PFSK-1 (cell line): ENCODE results near the gene FOXF1.

Experiments
- FOXP2 ChIP-seq: optimal IDR thresholded peaks from 2 replicates; pipeline ENCODE3; 2011; ENCODE audit warnings: borderline replicate concordance, control low read depth, inconsistent platforms; ENCODE audit not compliant: insufficient read depth; ENCODE audit errors: extremely low read length, extremely low read depth
- POLR2AphosphoS5 ChIP-seq: IDR thresholded peaks from 2 replicates; pipeline ENCODE4 v1.6.1; 2012; ENCODE audit warnings: low read depth, mild to moderate bottlenecking, control low read depth, low read length, moderate library complexity
- SIN3A ChIP-seq: IDR thresholded peaks from 2 replicates; pipeline ENCODE4 v1.6.1; 2012; ENCODE audit warnings: mild to moderate bottlenecking, low read length, moderate library complexity, borderline replicate concordance; ENCODE audit not compliant: insufficient read depth
- TAF1 ChIP-seq: IDR thresholded peaks from 2 replicates; pipeline ENCODE4 v1.6.1; 2012; ENCODE audit warnings: low read length, control low read depth, borderline replicate concordance; ENCODE audit not compliant: insufficient read depth
- TF ChIP-seq, protein P1 (sequence below), 2 experiments: IDR thresholded peaks; 2 replicates each; pipeline versions ENCODE4 v1.6.1 to v1.8.0; 2011 to 2012; ENCODE audit warnings: low read depth in 2 of 2, low read length in 2 of 2, control low read depth in 1 of 2, inconsistent platforms in 1 of 2, mild to moderate bottlenecking in 1 of 2, moderate library complexity in 1 of 2; ENCODE audit not compliant: insufficient read depth in 1 of 2

FOXF1 gene

DNA sequence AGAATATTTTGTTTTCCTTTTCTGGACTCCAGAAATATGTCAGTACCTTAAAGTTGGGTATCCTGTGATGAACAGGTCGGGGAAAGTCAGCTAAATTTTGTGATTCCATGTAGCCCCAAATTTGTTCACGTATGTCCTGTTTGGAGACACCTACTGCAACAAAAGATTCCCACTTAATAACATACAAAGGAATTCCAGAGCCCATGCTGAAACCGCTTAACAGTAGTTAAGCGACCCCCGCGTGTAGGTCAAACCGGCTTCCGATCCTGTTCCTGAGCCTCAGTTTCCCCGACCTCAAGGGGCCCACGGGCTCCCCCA lies 44.2 kb downstream of the FOXF1 start:
- TF ChIP-seq TAF1 (no peak), FOXP2 (no peak), POLR2AphosphoS5 (no peak), SIN3A (no peak)
- TF ChIP-seq, protein P1, sequence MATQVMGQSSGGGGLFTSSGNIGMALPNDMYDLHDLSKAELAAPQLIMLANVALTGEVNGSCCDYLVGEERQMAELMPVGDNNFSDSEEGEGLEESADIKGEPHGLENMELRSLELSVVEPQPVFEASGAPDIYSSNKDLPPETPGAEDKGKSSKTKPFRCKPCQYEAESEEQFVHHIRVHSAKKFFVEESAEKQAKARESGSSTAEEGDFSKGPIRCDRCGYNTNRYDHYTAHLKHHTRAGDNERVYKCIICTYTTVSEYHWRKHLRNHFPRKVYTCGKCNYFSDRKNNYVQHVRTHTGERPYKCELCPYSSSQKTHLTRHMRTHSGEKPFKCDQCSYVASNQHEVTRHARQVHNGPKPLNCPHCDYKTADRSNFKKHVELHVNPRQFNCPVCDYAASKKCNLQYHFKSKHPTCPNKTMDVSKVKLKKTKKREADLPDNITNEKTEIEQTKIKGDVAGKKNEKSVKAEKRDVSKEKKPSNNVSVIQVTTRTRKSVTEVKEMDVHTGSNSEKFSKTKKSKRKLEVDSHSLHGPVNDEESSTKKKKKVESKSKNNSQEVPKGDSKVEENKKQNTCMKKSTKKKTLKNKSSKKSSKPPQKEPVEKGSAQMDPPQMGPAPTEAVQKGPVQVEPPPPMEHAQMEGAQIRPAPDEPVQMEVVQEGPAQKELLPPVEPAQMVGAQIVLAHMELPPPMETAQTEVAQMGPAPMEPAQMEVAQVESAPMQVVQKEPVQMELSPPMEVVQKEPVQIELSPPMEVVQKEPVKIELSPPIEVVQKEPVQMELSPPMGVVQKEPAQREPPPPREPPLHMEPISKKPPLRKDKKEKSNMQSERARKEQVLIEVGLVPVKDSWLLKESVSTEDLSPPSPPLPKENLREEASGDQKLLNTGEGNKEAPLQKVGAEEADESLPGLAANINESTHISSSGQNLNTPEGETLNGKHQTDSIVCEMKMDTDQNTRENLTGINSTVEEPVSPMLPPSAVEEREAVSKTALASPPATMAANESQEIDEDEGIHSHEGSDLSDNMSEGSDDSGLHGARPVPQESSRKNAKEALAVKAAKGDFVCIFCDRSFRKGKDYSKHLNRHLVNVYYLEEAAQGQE (IDR thresholded peaks at IDR 0.05; ENCODE audit: insufficient read depth in 1 of 2, low read depth in 2 of 2, low read length in 2 of 2): no peak

DNA sequence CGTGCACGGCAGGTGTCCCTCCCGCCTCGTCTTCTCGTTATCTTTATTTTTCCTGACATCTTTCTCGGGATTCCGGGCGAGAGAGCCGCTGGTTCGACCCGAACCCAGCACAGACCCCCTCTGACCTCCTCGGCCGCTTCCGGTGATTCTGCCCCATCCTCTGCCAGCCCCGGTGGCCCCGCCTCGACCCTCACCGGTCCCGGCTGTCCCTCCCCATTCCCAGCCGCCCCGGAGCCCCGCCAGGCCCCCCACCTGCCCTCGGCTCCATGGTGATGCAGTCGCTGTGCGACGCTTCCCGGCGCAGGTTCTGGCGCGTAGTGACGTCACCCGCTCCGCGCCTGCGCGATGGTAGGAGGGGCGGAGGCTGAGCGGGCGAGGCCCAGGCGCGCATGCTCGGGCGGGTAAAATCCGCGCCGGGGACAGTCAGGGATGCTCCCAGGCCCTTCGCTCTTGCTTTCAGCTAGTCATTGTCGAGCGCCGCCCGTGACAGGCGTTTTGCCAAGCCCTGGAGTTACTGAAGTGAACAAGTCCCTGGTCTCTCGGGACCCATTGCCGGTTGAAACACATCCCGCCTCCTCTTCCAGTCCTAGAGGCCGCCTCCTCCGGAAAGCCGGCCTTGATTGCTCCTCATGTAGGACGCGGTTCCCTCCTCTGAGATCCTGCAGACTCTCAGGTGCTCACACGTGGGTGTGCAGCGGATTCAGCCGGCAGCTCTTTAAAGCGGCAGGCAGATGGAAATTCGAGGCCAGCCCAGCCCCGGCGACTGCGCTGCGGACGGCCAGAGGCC lies 44.8 kb downstream of the FOXF1 start, which contains the start of gene MTHFSD:
Gene MTHFSD, minus strand, starts transcription at position 319 of the 787 bp plus-strand sequence. Its CDS starts 51 bp downstream, at position 268.
- TF ChIP-seq, protein P1 (IDR thresholded peaks at IDR 0.05; ENCODE audit: insufficient read depth in 1 of 2, low read depth in 2 of 2, low read length in 2 of 2): no peak
- peak; percentile 65 for TF ChIP-seq FOXP2
- TF ChIP-seq POLR2AphosphoS5: peak; percentile 81
- peak; percentile 58; the same call in 1 of the 2 replicates for TF ChIP-seq TAF1

DNA sequence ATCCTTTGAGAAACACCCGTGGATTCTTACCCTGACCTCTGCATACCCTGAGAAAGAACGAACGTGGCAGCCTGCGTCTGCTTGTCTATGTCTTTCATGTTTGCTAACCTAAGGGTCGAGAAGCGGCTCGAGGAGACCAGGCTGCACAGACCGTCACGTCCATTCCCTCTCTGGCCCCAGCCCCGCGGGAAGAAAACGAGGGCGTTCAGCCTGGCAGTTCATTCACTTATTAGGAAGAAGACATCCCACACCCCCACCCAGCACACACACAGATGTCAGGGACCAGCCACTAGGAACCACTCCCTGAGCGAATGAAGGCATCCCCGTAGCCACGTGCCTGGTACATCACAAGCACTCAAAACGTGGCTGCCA lies 45.4 kb downstream of the FOXF1 start:
- TF ChIP-seq FOXP2: no peak
- TF ChIP-seq, protein P1 (IDR thresholded peaks at IDR 0.05; ENCODE audit: insufficient read depth in 1 of 2, low read depth in 2 of 2, low read length in 2 of 2): no peak

DNA sequence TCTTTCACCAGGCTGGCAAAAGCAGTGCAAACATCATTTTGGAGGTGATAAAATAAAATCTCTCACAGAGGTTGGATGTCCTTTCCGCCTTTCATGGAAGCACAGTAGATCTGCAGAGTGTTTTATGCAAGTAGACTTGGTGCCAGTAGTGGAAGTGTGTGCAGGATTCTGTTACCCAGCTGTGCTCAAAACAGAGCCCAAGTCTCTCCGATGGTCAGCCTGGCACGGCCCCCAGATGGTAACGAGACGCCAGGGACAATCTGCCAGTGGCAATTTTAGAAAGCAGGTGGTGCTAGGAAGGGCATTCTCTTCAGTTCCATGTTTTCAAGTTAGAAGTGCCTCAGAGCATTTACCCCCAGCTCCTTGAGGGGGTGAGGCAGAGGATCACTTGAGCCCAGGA lies 46.2 kb downstream of the FOXF1 start:
- TF ChIP-seq POLR2AphosphoS5 (no peak), TAF1 (no peak), SIN3A (no peak), FOXP2 (no peak)
- TF ChIP-seq, protein P1 (IDR thresholded peaks at IDR 0.05; ENCODE audit: insufficient read depth in 1 of 2, low read depth in 2 of 2, low read length in 2 of 2): no peak

DNA sequence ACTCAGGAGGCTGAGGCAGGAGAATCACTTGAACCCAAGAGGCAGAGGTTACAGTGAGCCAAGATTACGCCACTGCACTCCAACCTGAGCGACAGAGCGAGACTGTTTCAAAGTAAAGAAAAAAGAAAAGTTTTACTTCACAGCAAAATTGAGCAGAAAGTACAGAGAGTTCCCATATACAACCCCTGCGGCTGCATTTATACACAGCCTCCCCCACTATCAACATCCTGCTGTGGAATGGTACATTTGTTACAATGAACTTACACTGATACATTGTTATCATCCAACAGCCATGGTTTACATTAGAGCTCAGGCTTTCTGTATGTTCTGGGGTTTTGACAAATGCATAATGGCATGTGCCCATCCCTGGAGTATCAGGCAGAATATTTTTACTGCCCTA lies 47.3 kb downstream of the FOXF1 start:
- TF ChIP-seq TAF1: no peak
- no peak for TF ChIP-seq SIN3A
- no peak for TF ChIP-seq FOXP2
- TF ChIP-seq POLR2AphosphoS5: no peak
- TF ChIP-seq, protein P1 (IDR thresholded peaks at IDR 0.05; ENCODE audit: insufficient read depth in 1 of 2, low read depth in 2 of 2, low read length in 2 of 2): no peak
